ENCODE measurements around the gene RTKN. TPM values are rescaled to one million over a fixed set of nuclear protein-coding genes. Genes with fewer than 3 reads are reported as not detected.

Gene RTKN
- polyA plus RNA-seq, 1 of the 3 experiments (the other 2 are of a cell fraction), result 22.6 TPM

DNA sequence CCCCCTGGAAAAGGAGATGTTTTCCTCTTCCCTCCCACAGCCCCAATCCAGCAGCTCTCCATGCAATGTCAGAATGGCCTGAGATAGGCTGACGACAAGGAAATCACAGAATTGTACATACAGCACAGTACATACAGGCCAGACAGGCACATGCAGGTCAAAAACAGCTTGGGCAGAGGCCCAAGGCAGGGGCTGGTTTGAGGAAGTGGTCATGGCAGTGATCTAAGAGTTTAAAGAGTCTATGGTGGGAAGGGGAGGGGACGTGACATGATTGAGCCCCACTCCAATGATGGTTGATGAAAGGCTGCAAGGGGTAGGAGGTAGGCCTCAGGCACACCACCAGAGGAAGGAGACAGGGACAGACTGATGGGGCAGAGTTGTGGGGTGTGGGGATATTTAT, 65.9 kb downstream of the RTKN start:
- TF ChIP-seq TAF1 (IDR thresholded peaks at IDR 0.05; ENCODE audit: borderline replicate concordance, low read depth, low read length) (no peak), POLR2AphosphoS5 (IDR thresholded peaks at IDR 0.05; ENCODE audit: low read depth, low read length) (no peak), REST (IDR thresholded peaks at IDR 0.05; ENCODE audit: low read depth, low read length) (no peak), RAD21 (IDR thresholded peaks at IDR 0.05; ENCODE audit: low read length) (no peak), NFIC (IDR thresholded peaks at IDR 0.05; ENCODE audit: borderline replicate concordance) (no peak), TEAD4 (IDR thresholded peaks at IDR 0.05; ENCODE audit: borderline replicate concordance, insufficient read depth) (no peak), FOXM1 (IDR thresholded peaks at IDR 0.05; ENCODE audit: low read depth) (no peak), EZH2phosphoT487 (IDR thresholded peaks at IDR 0.05; ENCODE audit: borderline replicate concordance, low read depth) (no peak), IRF3 (IDR thresholded peaks at IDR 0.05; ENCODE audit: low read depth, low read length) (no peak), CTCF (IDR thresholded peaks at IDR 0.05) (no peak), JUND (IDR thresholded peaks at IDR 0.05) (no peak), TCF12 (IDR thresholded peaks at IDR 0.05) (no peak), CHD2 (IDR thresholded peaks at IDR 0.05; ENCODE audit: low read length, partially characterized antibody) (no peak), MEF2A (IDR thresholded peaks at IDR 0.05; ENCODE audit: borderline replicate concordance, low read depth) (no peak), NRF1 (IDR thresholded peaks at IDR 0.05; ENCODE audit: low read depth, low read length) (no peak), SIN3A (IDR thresholded peaks at IDR 0.05; ENCODE audit: borderline replicate concordance, low read depth, low read length) (no peak), RFX5 (IDR thresholded peaks at IDR 0.05; ENCODE audit: low read length) (no peak), FOSL2 (IDR thresholded peaks at IDR 0.05; ENCODE audit: borderline replicate concordance, low read depth) (no peak)
- TF ChIP-seq, protein P1, sequence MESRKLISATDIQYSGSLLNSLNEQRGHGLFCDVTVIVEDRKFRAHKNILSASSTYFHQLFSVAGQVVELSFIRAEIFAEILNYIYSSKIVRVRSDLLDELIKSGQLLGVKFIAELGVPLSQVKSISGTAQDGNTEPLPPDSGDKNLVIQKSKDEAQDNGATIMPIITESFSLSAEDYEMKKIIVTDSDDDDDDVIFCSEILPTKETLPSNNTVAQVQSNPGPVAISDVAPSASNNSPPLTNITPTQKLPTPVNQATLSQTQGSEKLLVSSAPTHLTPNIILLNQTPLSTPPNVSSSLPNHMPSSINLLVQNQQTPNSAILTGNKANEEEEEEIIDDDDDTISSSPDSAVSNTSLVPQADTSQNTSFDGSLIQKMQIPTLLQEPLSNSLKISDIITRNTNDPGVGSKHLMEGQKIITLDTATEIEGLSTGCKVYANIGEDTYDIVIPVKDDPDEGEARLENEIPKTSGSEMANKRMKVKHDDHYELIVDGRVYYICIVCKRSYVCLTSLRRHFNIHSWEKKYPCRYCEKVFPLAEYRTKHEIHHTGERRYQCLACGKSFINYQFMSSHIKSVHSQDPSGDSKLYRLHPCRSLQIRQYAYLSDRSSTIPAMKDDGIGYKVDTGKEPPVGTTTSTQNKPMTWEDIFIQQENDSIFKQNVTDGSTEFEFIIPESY (IDR thresholded peaks at IDR 0.05; ENCODE audit: borderline replicate concordance, low read depth), result no peak
- TF ChIP-seq, protein P2, sequence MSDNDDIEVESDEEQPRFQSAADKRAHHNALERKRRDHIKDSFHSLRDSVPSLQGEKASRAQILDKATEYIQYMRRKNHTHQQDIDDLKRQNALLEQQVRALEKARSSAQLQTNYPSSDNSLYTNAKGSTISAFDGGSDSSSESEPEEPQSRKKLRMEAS (IDR thresholded peaks at IDR 0.05; ENCODE audit: low read depth), result no peak
- Histone ChIP-seq H3K9me3 (no peaks in the 10 kb centered on the region), H3K36me3 (replicated peaks in 1 of 2; ENCODE audit: control insufficient read depth in 1 of 2, insufficient read depth in 2 of 2, low read length in 1 of 2) (peaks cover 0 to 31% of the 10 kb centered on the region in 2 experiments), H3K4me3 (ENCODE audit: low read depth in 2 of 2, low read length in 1 of 2) (no peak overlapping the region), H3K4me1 (ENCODE audit: control insufficient read depth in 1 of 2, insufficient read depth in 2 of 2, low read depth in 1 of 2, low read length in 1 of 2) (peaks cover 12 to 39% of the 10 kb centered on the region in 2 experiments; a peak in 2 of 4 replicates), H3K79me2 (ENCODE audit: insufficient read depth) (peaks cover 44% of the 10 kb centered on the region), H3K27me3 (ENCODE audit: insufficient read depth) (no peaks in the 10 kb centered on the region), H3K9ac (no peak overlapping the region), H3F3A (replicated peaks; ENCODE audit: insufficient read depth) (no peaks in the 10 kb centered on the region), H3K27ac (ENCODE audit: low read depth in 2 of 2, low read length in 1 of 2) (no peak overlapping the region; a peak in 1 of 4 replicates), H3K4me2 (no peak overlapping the region), H4K20me1 (ENCODE audit: insufficient read depth) (peaks cover 30% of the 10 kb centered on the region), H3K9me2 (no peaks in the 10 kb centered on the region), H2AFZ (ENCODE audit: low read depth) (no peak overlapping the region)
- ChIA-PET CTCF (interaction anchor here (2.2 to 2.3 kb wide), 2 partner anchors 16 to 41 kb away, joined by 11 to 14 read pairs; no protein-coding TSS in a partner anchor), POLR2A (no interaction called here)
- DNase-seq, result no peak
- 94% methylated on average over 2 of the region's 2 CpGs for WGBS (ENCODE audit: low lambda C conversion rate)
